Activated CD4-positive, alpha-beta T cell treated with anti-CD3 and anti-CD28 coated beads, Interleukin-2, Interleukin-6, amounts not matched to agents 100 ng/mL and 50 ng/mL, durations not matched to agents 16 hours and 8 hours (primary cell): ENCODE results near the gene MAGEB4.
A peak's percentile ranks its signal among the peaks of the same experiment; 100 is the strongest.
"Not testable (repeated sequence)": the region's sequence is repeated elsewhere in the genome, so short reads cannot be mapped to it uniquely, and the experiment has no call there.

Experiments used
- DNase-seq: peaks from one replicate; pipeline ENCODE4 v3.0.0-alpha.2; 2020

The MAGEB4 gene, protein sequence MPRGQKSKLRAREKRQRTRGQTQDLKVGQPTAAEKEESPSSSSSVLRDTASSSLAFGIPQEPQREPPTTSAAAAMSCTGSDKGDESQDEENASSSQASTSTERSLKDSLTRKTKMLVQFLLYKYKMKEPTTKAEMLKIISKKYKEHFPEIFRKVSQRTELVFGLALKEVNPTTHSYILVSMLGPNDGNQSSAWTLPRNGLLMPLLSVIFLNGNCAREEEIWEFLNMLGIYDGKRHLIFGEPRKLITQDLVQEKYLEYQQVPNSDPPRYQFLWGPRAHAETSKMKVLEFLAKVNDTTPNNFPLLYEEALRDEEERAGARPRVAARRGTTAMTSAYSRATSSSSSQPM

DNA sequence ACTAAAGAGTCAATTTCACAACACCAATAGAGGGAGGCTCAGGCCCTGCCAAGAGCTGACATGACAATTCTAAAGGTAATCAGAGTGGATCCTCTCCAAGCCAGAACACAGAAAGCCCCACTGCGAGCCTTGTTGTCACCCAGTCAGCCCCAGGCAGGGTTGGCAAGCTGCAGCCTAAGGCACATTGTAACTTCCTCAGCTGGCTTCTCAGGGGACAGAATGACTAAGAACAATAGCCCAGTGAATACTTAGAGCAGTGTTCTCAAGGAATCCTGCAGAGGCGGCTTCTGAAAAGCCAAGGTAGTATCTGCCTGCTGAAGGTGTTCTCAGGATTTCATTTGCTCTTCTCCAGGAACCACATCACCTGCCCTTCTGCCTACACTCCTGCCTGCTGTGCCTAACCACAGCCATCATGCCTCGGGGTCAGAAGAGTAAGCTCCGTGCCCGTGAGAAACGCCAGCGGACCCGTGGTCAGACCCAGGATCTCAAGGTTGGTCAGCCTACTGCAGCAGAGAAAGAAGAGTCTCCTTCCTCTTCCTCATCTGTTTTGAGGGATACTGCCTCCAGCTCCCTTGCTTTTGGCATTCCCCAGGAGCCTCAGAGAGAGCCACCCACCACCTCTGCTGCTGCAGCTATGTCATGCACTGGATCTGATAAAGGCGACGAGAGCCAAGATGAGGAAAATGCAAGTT is at the start of gene MAGEB4:
Gene MAGEB4 (plus strand): TSS at position 277 of the 692 bp plus-strand sequence. CDS start 136 bp downstream, at position 413.
- no peak for DNase-seq

DNA sequence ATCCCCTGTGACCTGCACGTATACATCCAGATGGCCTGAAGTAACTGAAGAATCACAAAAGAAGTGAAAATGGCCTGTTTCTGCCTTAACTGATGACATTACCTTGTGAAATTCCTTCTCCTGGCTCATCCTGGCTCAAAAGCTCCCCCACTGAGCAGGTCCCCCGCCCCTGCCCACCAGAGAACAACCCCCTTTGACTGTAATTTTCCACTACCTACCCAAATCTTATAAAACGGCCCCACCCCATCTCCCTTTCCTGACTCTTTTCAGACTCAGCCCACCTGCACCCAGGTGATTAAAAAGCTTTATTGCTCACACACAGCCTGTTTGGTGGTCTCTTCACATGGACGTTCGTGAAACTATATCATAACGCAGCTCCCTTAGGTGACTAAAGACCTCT is 47.9 kb upstream of the MAGEB4 start:
- not testable (repeated sequence) for DNase-seq

DNA sequence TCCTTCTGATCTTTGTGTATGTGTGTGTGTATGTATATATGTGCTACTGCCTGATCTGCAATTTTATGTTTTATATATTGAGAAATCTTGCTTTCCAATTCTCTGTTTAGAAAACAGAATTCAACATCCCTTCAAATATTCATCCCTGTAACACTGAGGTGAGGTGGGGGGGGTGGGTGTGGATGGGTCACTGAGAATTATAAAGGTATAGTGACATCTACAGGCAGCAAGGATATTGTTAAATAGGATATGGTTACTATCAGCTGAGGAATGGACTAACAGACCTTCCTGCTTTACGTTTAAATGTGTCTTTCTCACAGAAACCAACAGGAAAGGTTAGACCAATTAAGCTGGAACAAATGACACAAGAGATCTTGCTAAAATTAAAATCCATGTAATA is 45.5 kb upstream of the MAGEB4 start:
- DNase-seq: no peak

DNA sequence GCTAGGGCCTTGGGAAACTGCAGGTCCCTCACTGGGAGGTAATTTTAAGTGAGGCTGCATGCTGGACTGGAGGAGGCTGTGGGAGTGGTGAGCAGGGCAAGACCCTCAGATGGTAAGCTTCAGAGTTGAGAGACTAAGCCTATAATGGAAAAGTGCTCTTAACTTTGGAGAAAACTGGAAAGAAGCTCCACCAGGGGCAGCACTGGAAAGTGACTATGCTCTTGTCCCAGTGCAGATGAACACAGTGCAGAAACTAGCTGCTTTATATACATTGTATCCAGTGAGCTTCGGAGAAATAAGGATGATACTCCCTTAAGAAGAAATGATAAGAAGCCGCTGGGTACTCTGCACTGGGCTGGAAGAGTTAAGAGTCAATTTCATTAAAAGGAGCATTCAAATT is 29.6 kb upstream of the MAGEB4 start:
- DNase-seq: no peak

DNA sequence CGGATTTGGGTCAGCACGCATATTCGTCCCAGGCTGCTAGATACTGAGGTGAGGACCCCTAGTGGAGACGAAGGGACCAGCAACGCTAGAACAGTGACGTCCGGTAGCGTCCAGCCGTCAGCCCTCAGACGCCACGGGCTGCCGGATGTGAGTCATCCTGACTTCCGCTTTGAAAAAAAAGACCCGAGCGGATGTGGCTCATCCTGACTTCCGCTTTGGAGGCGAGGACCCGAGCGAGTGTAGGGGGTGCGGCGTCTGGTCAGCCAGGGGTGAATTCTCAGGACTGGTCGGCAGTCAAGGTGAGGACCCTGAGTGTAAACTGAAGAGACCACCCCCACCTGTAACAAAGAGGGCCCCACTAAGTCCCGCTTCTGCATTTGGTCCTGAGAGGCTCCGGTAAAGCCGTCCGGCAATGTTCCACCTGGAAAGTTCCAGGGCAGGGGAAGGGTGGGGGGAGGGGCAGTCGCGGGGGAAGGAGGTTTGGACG is 26.4 kb upstream of the MAGEB4 start, which contains the start of gene MAGEB2:
Gene MAGEB2 (plus strand): TSS at position 207 of the 487 bp plus-strand sequence. CDS start 3,018 bp downstream, outside the sequence.
- DNase-seq: no peak

DNA sequence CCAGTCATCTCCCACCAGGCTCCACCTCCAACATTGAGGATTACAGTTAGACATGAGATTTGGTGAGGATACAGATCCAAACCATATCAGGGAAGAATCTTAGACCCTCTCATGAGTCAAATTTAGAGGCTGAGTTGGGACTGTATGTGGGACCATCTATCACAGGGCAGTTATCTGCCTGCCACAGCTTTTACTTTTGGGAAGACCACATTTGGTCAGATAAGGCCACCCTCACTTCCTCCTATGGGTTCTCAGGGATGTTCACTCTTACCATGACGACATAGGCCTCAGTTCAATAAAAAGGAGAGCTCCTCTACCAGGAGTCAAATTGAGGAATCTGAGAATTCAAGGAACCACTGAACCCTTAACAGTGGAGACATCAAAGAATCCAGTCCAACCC is 24.3 kb upstream of the MAGEB4 start:
- no peak for DNase-seq

DNA sequence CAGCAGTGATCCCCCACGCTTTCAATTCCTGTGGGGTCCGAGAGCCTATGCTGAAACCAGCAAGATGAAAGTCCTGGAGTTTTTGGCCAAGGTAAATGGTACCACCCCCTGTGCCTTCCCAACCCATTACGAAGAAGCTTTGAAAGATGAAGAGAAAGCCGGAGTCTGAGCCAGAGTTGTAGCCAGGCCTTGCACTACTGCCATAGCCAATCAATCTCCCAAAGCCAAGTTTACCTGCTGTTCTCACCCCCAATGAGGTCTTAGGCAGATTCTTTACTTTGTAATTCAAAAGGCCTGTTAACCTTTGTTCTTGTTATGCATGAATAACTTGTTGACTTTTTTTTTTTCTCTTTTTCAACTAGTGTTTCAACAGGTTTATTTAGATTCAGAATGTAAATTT is 22.4 kb upstream of the MAGEB4 start:
- no peak for DNase-seq

DNA sequence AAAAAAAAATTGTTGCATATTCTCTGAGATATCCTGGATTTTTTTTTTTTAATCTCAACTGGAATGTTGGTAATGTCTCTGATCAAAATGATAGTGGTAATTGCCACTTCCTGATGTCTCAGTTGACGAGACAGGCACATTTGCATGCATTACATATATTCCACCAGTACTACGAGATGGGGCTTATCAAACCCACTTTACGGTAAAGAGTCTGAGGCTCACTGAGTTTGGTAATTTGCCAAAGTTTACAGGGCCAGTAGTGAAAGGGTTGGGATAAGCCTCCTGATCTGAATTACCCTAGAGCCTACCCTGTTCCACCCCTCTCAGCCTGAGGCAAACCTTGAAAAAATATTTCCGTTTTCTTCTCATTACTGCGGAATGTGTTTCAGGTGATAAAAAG is 21.1 kb upstream of the MAGEB4 start:
- DNase-seq: no peak

DNA sequence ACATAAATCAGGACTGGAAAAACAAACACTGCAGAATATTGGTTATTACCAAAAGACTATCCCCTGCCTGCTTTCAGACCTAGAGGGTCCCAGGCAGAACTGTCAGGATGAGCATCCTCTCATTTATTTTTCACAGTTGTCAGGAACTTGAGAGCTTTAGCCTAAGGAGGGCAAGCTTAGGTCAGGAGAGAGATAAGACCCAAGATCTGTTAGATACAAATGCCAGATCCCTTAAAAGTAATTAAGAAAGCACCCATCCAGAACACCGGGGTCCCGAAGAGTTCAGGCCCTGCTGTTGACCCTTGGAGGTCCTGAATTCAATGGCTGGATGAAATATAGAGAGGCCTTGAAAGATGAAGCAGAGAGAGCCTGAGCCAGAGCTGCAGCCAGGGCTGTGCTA is 17.3 kb upstream of the MAGEB4 start:
- DNase-seq: no peak

DNA sequence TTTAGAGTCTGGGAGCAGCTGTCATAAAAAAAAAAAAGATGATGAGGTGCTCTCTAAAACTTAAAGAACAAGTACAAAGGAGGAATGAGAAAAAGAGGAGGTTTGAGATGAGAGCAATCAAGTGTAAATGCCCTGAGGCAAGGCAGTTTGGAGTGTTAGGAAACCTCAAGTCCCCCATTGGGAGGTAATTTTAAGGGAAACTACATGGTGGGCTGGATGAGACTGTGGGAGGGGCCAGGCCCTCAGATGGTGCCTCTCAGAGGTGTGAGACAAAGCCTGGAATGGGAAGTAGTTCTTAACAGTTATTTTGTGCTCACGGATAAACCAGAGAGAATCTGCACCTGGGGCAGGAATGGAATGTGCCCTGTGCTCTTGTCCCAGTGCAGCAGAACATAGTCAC is 13.3 kb upstream of the MAGEB4 start:
- no peak for DNase-seq

DNA sequence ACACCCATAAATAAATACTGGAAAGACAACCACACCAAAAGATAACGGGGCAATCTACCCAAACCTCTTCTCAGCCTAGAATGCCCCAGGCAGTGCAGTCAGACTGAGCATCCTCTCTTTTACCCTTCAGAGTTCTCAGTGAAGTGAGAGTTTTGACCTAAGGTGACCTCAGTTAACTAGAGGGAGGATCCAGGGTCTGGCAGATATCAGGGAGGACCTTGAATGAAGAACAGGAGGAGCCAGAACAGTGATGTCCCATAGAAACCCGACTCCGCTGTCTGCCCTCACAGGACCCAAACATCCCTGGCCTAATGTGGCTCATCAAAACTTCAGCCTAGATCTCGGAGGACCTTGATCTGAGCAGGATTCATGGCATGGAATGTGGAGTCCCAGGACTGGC is 11.4 kb upstream of the MAGEB4 start, which contains the start of gene MAGEB3:
Gene MAGEB3 (plus strand): TSS at position 263 of the 400 bp plus-strand sequence. CDS start 5,268 bp downstream, outside the sequence.
- DNase-seq: no peak

DNA sequence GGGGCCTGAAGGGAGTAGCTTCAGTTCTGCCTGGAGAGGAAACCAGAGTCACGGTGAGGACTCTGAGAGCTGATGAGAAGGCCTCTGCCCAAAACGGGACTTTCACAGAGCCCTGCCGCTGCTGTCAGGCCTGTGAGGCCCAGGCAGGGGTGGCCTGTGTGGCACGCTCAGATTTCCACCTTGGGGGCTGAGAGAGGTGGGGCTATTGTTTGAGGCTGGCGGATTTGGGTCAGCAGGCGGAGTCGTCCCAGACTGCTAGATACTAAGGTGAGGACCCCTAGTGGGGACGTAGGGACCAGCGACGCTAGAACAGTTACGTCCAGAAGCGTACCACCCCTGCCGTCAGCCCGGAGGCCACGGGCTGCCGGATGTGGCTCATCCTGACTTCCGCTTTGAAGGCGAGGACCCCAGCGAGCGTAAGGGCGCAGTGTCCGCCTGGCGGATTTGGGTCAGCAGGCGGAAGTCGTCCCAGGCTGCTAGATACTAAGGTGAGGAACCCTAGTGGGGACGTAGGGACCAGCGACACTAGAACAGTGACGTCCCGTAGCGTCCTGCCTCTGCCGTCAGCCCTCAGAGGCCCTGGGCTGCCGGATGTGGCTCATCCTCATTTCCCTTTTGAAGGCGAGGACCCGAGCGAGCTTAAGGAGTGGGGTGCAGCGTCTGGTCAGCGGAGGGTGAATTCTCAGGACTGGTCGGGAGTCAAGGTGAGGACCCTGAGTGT is 5.1 kb downstream of the MAGEB4 start, which contains the start of gene MAGEB1:
Gene MAGEB1 (plus strand): TSS at position 378 of the 721 bp plus-strand sequence. CDS start 3,348 bp downstream, outside the sequence.
- DNase-seq: no peak

DNA sequence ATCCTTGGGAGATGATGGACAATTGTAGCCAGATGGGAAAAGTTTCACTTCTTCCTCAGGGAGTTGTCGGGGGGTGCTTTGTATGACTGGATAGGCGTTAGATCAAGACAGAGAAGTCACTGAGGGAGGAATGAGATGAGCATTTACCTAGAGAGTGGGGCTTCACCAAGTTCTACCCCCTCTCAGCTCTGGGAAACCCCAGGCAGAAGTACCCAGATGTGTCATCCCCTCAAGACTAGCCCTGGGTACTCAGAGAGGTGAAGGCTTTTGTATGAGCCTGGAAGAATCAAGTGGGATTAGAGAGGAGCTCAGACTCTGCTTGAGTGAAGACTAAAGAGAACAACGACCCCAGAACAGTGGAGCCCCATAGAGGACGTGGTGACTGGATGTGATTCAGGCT is 7.1 kb downstream of the MAGEB4 start:
- no peak for DNase-seq

DNA sequence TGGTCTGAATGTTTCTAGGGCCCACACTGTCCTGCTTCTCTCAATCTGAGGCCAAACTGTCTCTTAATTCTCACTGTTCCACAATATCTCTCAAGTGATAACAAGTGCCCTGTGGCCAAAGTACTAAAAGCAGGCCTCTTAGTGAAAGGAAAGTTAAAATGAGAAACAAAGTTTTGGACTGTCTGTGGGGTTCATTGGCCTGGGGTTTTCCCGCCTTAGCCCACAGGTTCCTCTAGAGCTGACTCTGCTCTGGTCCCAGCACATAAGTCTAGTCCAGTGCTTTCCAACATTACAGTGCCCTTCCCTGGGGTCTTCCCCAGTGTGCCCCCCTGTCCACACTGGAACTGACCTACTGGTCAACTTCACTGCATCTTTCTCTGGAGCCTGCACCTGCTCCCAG is 11.5 kb downstream of the MAGEB4 start:
- DNase-seq: no peak

DNA sequence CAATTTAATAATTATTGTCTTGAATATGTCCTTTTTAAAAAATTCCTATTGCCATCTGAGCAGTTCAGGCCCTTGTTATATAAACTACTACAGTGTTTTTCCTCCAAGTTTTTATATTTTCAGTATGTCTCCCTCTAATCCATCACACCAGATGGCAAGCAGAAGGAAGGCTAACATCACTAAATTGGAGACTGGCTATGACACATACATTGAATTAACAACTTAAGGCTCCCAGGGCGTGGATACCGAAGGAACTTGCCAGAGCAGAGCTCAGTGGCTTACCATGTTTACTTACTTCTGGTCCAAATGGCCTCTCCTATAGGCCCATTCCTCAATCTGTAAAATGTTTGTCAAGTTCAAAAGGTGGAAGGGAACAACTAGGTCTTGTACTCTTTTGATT is 18.1 kb downstream of the MAGEB4 start:
- DNase-seq: no peak

DNA sequence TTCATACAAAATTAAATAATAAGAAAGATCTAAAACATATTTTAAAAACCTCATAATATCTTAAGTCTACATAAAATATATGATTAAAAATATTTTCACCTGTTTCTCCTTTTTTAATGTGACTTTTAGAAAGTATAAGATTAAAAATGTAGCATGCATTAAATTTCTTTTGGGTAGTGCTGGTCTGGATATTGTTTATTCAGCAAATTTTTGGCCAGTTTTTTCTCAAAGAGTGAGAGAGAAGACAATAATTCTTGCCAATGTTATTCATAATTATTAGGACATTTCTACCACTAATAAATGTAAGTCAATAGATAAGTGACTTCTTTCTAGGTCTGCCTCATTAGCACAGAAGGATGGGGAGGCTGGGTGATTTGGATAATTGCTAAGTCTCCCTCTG is 19.2 kb downstream of the MAGEB4 start:
- no peak for DNase-seq

DNA sequence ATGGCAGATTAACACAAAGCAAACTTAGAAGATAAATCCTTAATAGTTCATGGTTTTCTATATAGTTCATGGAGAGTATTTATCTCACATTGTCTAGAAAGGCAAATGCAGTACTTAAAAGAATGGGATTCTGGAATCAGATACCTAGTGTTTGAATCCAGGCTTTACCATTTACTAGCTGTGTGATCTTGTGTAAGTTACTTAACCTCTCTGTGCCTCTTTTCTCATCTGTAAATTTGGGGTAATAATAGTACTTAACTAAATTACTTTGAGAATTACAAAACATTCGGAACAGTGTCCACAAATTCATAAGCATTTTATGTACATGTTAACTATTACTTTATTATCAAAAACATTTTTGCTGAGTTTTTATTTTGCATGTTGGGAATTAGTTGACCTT is 21.0 kb downstream of the MAGEB4 start:
- DNase-seq: no peak

DNA sequence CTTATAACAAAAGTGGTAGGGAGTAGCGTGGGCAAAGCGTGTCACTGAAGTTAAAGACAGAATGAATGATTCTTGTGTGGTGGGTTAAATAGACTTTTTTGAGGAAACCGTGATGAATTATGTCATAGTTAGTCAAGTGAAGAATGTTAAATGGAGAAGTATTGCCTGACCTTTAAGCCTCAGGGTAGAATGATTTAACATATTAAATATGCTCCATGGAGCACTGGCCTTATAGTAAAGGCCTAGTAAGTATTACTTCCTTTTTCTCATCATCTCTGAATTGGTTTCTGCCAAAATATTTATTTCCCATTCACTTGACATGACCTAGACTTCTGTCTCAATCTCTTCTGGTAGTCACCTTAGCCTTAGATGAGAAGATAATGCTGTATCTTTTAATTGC is 28.8 kb downstream of the MAGEB4 start:
- no peak for DNase-seq

DNA sequence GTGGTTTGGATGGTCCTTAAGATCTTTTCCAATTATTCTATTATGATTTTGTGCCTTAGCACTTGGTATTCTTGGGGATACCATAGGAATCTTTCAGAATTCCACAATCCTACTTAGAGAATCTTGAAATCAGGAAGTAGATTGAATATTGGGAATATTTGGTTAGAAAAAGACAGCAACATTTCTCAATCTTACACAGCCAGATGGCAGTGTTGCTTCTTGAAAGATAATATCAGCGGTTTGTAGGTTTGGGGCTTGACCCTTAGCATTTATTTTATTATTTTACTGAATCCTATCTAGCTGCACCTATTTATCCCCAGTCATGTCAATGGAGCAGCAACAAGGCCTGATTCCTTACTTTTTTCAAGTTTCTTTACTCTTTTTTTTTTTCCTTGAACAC is 33.7 kb downstream of the MAGEB4 start:
- no peak for DNase-seq

DNA sequence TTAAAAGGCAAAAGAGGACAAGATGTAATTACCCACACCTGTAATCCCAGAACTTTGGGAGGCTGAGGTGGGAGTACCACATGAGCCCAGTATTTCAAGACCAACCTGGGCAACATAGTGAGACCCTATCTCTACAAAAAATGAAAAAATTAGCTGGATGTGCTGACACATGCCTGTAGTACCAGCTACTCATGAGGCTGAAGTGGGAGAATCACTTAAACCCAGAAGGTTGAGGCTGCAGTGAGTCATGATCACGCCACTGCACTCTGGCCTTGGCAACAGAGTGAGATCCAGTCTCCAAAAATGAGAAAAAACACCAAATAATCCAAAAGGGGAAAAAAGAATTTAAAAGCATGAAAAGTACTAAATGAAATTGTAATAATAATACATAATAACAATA is 36.6 kb downstream of the MAGEB4 start:
- DNase-seq: no peak

DNA sequence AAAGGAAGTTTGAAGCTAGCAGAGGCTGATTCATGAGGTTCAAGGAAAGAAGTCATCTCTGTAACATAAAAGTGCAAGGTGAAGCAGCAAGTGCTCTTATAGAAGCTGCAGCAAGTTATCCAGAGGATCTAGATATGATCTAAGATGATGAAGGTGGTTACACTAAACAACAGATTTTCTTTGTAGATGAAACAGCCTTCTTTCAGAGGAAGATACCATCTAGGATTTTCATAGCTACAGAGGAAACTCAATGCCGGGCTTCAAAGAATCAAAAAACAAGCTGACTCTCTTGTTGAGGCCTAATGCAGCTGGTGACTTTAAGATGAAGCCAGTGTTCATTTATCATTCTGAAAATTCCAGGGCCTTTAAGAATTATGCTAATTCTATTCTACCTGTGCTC is 38.6 kb downstream of the MAGEB4 start:
- no peak for DNase-seq

DNA sequence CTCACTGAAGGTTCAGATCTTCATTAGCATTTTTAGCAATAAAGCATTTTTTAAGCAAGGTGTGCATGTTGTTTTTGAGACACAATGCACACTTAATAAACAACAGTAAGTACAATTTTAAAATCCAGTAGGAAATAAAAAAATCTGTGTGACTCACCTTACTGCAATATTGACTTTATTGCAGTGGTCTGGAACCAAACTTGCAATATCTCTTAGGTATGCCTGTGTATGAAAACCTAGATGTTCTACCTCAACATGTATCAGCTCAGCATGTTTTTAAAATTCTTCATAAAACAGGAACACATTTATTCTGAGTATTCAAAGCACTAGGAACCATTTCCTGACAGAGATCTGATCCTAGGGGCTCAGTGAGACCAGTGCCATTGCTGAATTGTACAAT is 40.7 kb downstream of the MAGEB4 start:
- no peak for DNase-seq

DNA sequence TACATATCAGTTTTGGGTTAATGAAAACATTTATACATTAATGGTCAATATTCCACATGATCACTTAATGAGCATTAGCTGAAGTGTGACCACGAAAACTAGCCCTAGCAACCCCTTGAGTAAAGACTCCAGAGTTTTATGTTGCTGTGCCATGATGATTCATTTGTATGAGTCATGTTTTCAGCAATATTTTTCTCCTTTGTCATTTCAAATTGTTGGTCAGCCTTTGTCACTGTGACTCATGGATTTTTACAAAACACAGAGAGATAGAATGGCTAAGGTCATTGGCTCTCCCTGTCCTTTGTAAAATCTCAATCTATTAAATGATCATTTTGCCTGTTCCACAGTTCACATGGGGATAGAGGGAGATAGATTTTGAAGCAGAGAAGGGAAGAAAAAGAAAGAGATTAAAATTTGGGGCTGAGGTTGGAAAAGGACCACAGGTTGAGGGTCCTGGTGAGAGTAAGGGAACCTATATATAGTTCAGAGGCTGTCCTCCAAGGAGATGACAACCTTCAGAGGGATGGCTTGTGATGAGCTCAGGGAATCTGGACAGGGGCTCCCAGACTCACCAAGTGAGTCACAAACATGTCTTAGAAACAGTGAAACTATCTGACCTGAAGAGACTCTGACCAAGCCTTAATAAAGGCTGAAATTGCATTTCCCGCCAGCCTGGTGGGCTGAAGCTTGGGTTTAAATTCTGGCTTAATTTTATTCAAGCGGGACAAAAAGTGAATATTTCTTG is 41.8 kb downstream of the MAGEB4 start:
- peak; percentile 22 for DNase-seq
